Measurements from ENCODE around the gene CCDC73.

The CCDC73 gene

GRCh38 chr11:32583459-32584271 lies 210.8 kb downstream of the CCDC73 start, which contains the start of gene EIF3M:
EIF3M (plus strand) TSS chr11:32583831; CDS start chr11:32583888, 57 bp downstream.
- peak; percentile 91 for DNase-seq

GRCh38 chr11:32581556-32581955 lies 212.9 kb downstream of the CCDC73 start:
- DNase-seq = no peak

- no peak for DNase-seq
Observed at GRCh38 chr11:32580967-32581366, 213.5 kb downstream of the CCDC73 start.

- DNase-seq = no peak
Observed at GRCh38 chr11:32576456-32576855, 218.0 kb downstream of the CCDC73 start.

GRCh38 chr11:32575070-32575469 lies 219.4 kb downstream of the CCDC73 start:
- no peak for DNase-seq

- DNase-seq = no peak
Observed at GRCh38 chr11:32574421-32574820, 220.0 kb downstream of the CCDC73 start.

- DNase-seq = no peak
Observed at GRCh38 chr11:32573228-32573627, 221.2 kb downstream of the CCDC73 start.

- DNase-seq = no peak
Observed at GRCh38 chr11:32571039-32571438, 223.4 kb downstream of the CCDC73 start.

- DNase-seq = no peak
Observed at GRCh38 chr11:32569313-32569881, 225.1 kb downstream of the CCDC73 start.

GRCh38 chr11:32567154-32567553 lies 227.3 kb downstream of the CCDC73 start:
- DNase-seq = no peak

GRCh38 chr11:32566517-32566916 lies 227.9 kb downstream of the CCDC73 start:
- DNase-seq = no peak

GRCh38 chr11:32563600-32563959 lies 230.9 kb downstream of the CCDC73 start:
- no peak for DNase-seq

GRCh38 chr11:32562839-32563599 lies 231.4 kb downstream of the CCDC73 start:
- no peak for DNase-seq

GRCh38 chr11:32561835-32562234 lies 232.6 kb downstream of the CCDC73 start:
- DNase-seq = no peak

- no peak for DNase-seq
Observed at GRCh38 chr11:32555895-32556294, 238.6 kb downstream of the CCDC73 start.

- no peak for DNase-seq
Observed at GRCh38 chr11:32555091-32555490, 239.4 kb downstream of the CCDC73 start.

All from activated gamma-delta T cell (primary cell).